Gastrocnemius medialis (tissue), 4 donors: ENCODE measurements around the gene VPREB1. TPM values are rescaled to one million over a fixed set of nuclear protein-coding genes. Genes with fewer than 3 reads are reported as not detected.
"Not testable (repeated sequence)": the region's sequence is repeated elsewhere in the genome, so short reads cannot be mapped to it uniquely, and the experiment has no call there.

Source experiments
- ATAC-seq, 2 donors: fragments of 150-250 bp; one replicate each; pipeline ENCODE4 v1.9.1; 2016
- DNase-seq, 2 donors: peaks; one replicate each; pipeline ENCODE4 v3.0.0-alpha.2; 2019
- H3K27ac ChIP-seq, 4 donors: fragments of 200-600 bp; sonication (generic); 1 replicate in 1 of 4; 2 replicates in 3 of 4; pipeline ENCODE4 v1.5.1; 2016 to 2018; ENCODE audit warnings: mild to moderate bottlenecking in 2 of 4, moderate library complexity in 1 of 4
- H3K27me3 ChIP-seq, 3 donors: fragments of 200-600 bp; sonication (generic) in 2 of 3; 1 replicate in 1 of 3; 2 replicates in 2 of 3; pipeline versions ENCODE4 v1.5.1 to v1.6.0; 2016 to 2019; ENCODE audit warnings: mild to moderate bottlenecking in 1 of 3, moderate library complexity in 1 of 3
- H3K36me3 ChIP-seq, 2 donors: fragments of 200-600 bp; sonication (generic) in 1 of 2; one replicate each; pipeline ENCODE4 v1.5.1; 2017 to 2018
- H3K4me1 ChIP-seq, 2 donors: fragments of 200-600 bp; sonication (generic) in 1 of 2; one replicate each; pipeline ENCODE4 v1.5.1; 2016 to 2017; ENCODE audit warnings: mild to moderate bottlenecking in 2 of 2
- H3K4me3 ChIP-seq, 4 donors: fragments of 200-600 bp; sonication (generic) in 3 of 4; 1 replicate in 1 of 4; 2 replicates in 3 of 4; pipeline ENCODE4 v1.5.1; 2016 to 2019; ENCODE audit warnings: mild to moderate bottlenecking in 2 of 4
- H3K9me3 ChIP-seq, 3 donors: fragments of 200-600 bp; sonication (generic) in 2 of 3; 1 replicate in 1 of 3; 2 replicates in 2 of 3; pipeline ENCODE4 v1.5.1; 2016 to 2019
- in situ Hi-C, 4 donors: fragments of 200-750 bp; cut with MboI; loops; one replicate each; pipeline versions ENCODE4 v1.15.0 to v1.8.0; 2017; ENCODE audit warnings: low sequenced_read_pairs in 4 of 4
- intact Hi-C: fragments of 100-400 bp; cut with DNase I; formaldehyde crosslinking; loops from one replicate; pipeline ENCODE4 v1.15.1; 2023; ENCODE audit warnings: low total_unique reads
- total RNA-seq, 4 donors: library from RNA; depleted of rRNA; stranded (reverse); fragments of >200 nt; gene quantifications; one replicate each; pipeline versions ENCODE4 v1.1.0 to v1.2.3, GENCODE V29; 2016

VPREB1 gene
- total RNA-seq, 4 donors from 2014 or later, result not detected

- ATAC-seq, H3K27ac ChIP-seq, H3K27me3 ChIP-seq, H3K4me3 ChIP-seq, intact Hi-C loops, in situ Hi-C loops, H3K9me3 ChIP-seq, DNase-seq, H3K4me1 ChIP-seq, H3K36me3 ChIP-seq: not testable (repeated sequence)
Measured at GRCh38 chr22:22284962-22285756, 40.6 kb downstream of the VPREB1 start.

- H3K9me3 ChIP-seq, DNase-seq, ATAC-seq, H3K36me3 ChIP-seq, H3K27ac ChIP-seq, H3K27me3 ChIP-seq, H3K4me1 ChIP-seq, in situ Hi-C loops, intact Hi-C loops, H3K4me3 ChIP-seq: not testable (repeated sequence)
Measured at GRCh38 chr22:22286390-22287105, 42.0 kb downstream of the VPREB1 start.

- H3K4me1 ChIP-seq, in situ Hi-C loops, intact Hi-C loops, DNase-seq, H3K36me3 ChIP-seq, H3K4me3 ChIP-seq, H3K9me3 ChIP-seq, ATAC-seq, H3K27ac ChIP-seq, H3K27me3 ChIP-seq: not testable (repeated sequence)
Measured at GRCh38 chr22:22287106-22287626, 42.6 kb downstream of the VPREB1 start.

GRCh38 chr22:22289666-22290065, 45.1 kb downstream of the VPREB1 start:
- H3K4me3 ChIP-seq, H3K36me3 ChIP-seq, H3K4me1 ChIP-seq, H3K9me3 ChIP-seq, H3K27ac ChIP-seq, ATAC-seq, DNase-seq, H3K27me3 ChIP-seq, intact Hi-C loops, in situ Hi-C loops: not testable (repeated sequence)

- in situ Hi-C loops, ATAC-seq: not testable (repeated sequence)
- peak in 1 of 2 donors; percentile 41 for DNase-seq
Measured at GRCh38 chr22:22291129-22291806, 46.7 kb downstream of the VPREB1 start.

GRCh38 chr22:22292656-22293055, 48.1 kb downstream of the VPREB1 start:
- intact Hi-C loops, H3K36me3 ChIP-seq, ATAC-seq, in situ Hi-C loops, H3K9me3 ChIP-seq, H3K27me3 ChIP-seq, H3K4me3 ChIP-seq, DNase-seq: not testable (repeated sequence)
- Histone ChIP-seq H3K27ac (peak overlapping the region in 3 of 4 donors; percentile 24 to 62 (median 26)), H3K4me1 (peaks cover 4 to 13% of the 10 kb centered on the region in 2 donors)

More at GRCh38 chr22:22291129-22291806, 46.7 kb downstream of the VPREB1 start:
- H3K27me3 ChIP-seq, H3K4me3 ChIP-seq, H3K4me1 ChIP-seq, intact Hi-C loops, H3K36me3 ChIP-seq, H3K9me3 ChIP-seq: not testable (repeated sequence)
- peak overlapping the region in 3 of 4 donors; percentile 35 to 50 (median 42) for H3K27ac ChIP-seq

- in situ Hi-C loops, H3K27me3 ChIP-seq, intact Hi-C loops, H3K36me3 ChIP-seq, ATAC-seq, H3K4me3 ChIP-seq, H3K9me3 ChIP-seq: not testable (repeated sequence)
- peak overlapping the region in 1 of 4 donors; percentile 62 for H3K27ac ChIP-seq
- peak in 1 of 2 donors; percentile 42 for DNase-seq
- peaks cover 4 to 13% of the 10 kb centered on the region in 2 donors for H3K4me1 ChIP-seq
Measured at GRCh38 chr22:22293436-22293835, 48.9 kb downstream of the VPREB1 start.

- H3K4me3 ChIP-seq, H3K27ac ChIP-seq, ATAC-seq, intact Hi-C loops, H3K27me3 ChIP-seq, in situ Hi-C loops, H3K9me3 ChIP-seq, DNase-seq, H3K36me3 ChIP-seq: not testable (repeated sequence)
- H3K4me1 ChIP-seq, result peaks cover 4 to 13% of the 10 kb centered on the region in 2 donors
Measured at GRCh38 chr22:22294641-22295040, 50.1 kb downstream of the VPREB1 start.
